Gastrocnemius medialis (tissue), 4 donors: Measurements from ENCODE around the gene SAMD11. TPM values are rescaled to one million over a fixed set of nuclear protein-coding genes. Genes with fewer than 3 reads are reported as not detected.
A peak's percentile ranks its signal among the peaks of the same experiment; 100 is the strongest.

Source experiments
- ATAC-seq, 2 donors: fragments of 150-250 bp; one replicate each; pipeline ENCODE4 v1.9.1; 2016
- DNase-seq, 2 donors: peaks; one replicate each; pipeline ENCODE4 v3.0.0-alpha.2; 2019
- H3K27ac ChIP-seq, 4 donors: fragments of 200-600 bp; sonication (generic); 1 replicate in 1 of 4; 2 replicates in 3 of 4; pipeline ENCODE4 v1.5.1; 2016 to 2018; ENCODE audit warnings: mild to moderate bottlenecking in 2 of 4, moderate library complexity in 1 of 4
- H3K27me3 ChIP-seq, 3 donors: fragments of 200-600 bp; sonication (generic) in 2 of 3; 1 replicate in 1 of 3; 2 replicates in 2 of 3; pipeline versions ENCODE4 v1.5.1 to v1.6.0; 2016 to 2019; ENCODE audit warnings: mild to moderate bottlenecking in 1 of 3, moderate library complexity in 1 of 3
- H3K36me3 ChIP-seq, 2 donors: fragments of 200-600 bp; sonication (generic) in 1 of 2; one replicate each; pipeline ENCODE4 v1.5.1; 2017 to 2018
- H3K4me1 ChIP-seq, 2 donors: fragments of 200-600 bp; sonication (generic) in 1 of 2; one replicate each; pipeline ENCODE4 v1.5.1; 2016 to 2017; ENCODE audit warnings: mild to moderate bottlenecking in 2 of 2
- H3K4me3 ChIP-seq, 4 donors: fragments of 200-600 bp; sonication (generic) in 3 of 4; 1 replicate in 1 of 4; 2 replicates in 3 of 4; pipeline ENCODE4 v1.5.1; 2016 to 2019; ENCODE audit warnings: mild to moderate bottlenecking in 2 of 4
- H3K9me3 ChIP-seq, 3 donors: fragments of 200-600 bp; sonication (generic) in 2 of 3; 1 replicate in 1 of 3; 2 replicates in 2 of 3; pipeline ENCODE4 v1.5.1; 2016 to 2019
- POLR2A ChIP-seq, 2 donors: fragments of 450-650 bp; IDR thresholded peaks; one replicate each; pipeline ENCODE4 v1.6.1; 2017; ENCODE audit warnings: antibody characterized with exemption in 2 of 2, mild to moderate bottlenecking in 2 of 2, moderate library complexity in 2 of 2
- in situ Hi-C, 4 donors: fragments of 200-750 bp; cut with MboI; loops; one replicate each; pipeline versions ENCODE4 v1.15.0 to v1.8.0; 2017; ENCODE audit warnings: low sequenced_read_pairs in 4 of 4
- intact Hi-C: fragments of 100-400 bp; cut with DNase I; formaldehyde crosslinking; loops from one replicate; pipeline ENCODE4 v1.15.1; 2023; ENCODE audit warnings: low total_unique reads
- total RNA-seq, 4 donors: library from RNA; depleted of rRNA; stranded (reverse); fragments of >200 nt; gene quantifications; one replicate each; pipeline versions ENCODE4 v1.1.0 to v1.2.3, GENCODE V29; 2016
- TF ChIP-seq, protein P1 (sequence below), 5 experiments: fragments of 450-650 bp in 3 of 5; fragments of 200-600 bp in 2 of 5; sonication (generic) in 2 of 5; IDR thresholded peaks in 4 of 5; conservative IDR thresholded peaks in 1 of 5; 1 replicate in 4 of 5; 2 replicates in 1 of 5; pipeline ENCODE4 v1.5.1; 2016 to 2019; ENCODE audit warnings: antibody characterized with exemption in 5 of 5, mild to moderate bottlenecking in 3 of 5, moderate library complexity in 3 of 5

Gene SAMD11
- total RNA-seq, 4 donors from 2014 or later = 0.17 to 0.38 TPM; not detected in 2

DNA sequence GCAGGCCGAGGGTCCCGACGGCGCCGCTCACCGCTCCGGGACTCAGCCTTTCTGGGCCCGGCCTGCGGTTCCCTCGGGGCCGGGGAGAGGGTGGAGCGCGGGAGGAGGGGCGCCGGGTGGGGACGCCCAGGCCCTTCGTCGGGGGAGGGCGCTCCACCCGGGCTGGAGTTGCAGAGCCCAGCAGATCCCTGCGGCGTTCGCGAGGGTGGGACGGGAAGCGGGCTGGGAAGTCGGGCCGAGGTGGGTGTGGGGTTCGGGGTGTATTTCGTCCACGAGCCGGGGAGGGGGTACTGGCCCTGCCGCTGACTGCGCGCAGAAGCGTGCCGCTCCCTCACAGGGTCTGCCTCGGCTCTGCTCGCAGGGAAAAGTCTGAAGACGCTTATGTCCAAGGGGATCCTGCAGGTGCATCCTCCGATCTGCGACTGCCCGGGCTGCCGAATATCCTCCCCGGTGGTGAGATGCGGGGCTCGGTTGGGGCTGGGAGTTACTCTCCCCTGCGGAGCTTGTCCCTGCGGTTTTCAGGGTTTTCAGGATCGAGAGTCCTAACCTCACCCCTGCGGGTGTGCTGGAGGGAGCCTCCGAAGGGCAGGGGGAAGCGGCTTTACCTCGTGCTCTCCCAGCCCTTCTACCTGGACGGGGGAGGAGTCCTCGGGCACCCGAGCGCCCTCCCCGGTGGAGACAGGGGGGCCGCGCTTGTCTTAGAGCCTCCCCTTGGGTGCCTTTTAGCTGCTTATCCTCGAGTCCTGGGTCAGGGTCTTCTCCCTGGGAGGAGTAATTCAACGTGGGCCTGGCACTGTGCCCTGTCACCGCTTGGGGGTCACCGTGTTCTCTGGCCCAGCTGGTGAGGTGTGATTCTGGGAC lies 2.1 kb downstream of the SAMD11 start:
- intact Hi-C loops (no loop called here), in situ Hi-C loops (no loop called here)
- DNase-seq (no peak), ATAC-seq (no peak)
- H3K36me3 ChIP-seq = no peaks in the 10 kb centered on the region
- TF ChIP-seq POLR2A (IDR thresholded peaks at IDR 0.05) = no peak
- TF ChIP-seq, protein P1, sequence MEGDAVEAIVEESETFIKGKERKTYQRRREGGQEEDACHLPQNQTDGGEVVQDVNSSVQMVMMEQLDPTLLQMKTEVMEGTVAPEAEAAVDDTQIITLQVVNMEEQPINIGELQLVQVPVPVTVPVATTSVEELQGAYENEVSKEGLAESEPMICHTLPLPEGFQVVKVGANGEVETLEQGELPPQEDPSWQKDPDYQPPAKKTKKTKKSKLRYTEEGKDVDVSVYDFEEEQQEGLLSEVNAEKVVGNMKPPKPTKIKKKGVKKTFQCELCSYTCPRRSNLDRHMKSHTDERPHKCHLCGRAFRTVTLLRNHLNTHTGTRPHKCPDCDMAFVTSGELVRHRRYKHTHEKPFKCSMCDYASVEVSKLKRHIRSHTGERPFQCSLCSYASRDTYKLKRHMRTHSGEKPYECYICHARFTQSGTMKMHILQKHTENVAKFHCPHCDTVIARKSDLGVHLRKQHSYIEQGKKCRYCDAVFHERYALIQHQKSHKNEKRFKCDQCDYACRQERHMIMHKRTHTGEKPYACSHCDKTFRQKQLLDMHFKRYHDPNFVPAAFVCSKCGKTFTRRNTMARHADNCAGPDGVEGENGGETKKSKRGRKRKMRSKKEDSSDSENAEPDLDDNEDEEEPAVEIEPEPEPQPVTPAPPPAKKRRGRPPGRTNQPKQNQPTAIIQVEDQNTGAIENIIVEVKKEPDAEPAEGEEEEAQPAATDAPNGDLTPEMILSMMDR (IDR thresholded peaks at IDR 0.05 in 4 of 5, conservative IDR thresholded peaks at IDR 0.05 in 1 of 5) = no peak
- peaks cover 30 to 41% (median 38%) of the 10 kb centered on the region in 3 donors for H3K27me3 ChIP-seq
- no peak overlapping the region for H3K27ac ChIP-seq
- H3K4me3 ChIP-seq = peak overlapping the region in 3 of 4 donors; percentile 31 to 48 (median 41)
- no peaks in the 10 kb centered on the region for H3K9me3 ChIP-seq
- H3K4me1 ChIP-seq = peaks cover 11 to 26% of the 10 kb centered on the region in 2 donors

DNA sequence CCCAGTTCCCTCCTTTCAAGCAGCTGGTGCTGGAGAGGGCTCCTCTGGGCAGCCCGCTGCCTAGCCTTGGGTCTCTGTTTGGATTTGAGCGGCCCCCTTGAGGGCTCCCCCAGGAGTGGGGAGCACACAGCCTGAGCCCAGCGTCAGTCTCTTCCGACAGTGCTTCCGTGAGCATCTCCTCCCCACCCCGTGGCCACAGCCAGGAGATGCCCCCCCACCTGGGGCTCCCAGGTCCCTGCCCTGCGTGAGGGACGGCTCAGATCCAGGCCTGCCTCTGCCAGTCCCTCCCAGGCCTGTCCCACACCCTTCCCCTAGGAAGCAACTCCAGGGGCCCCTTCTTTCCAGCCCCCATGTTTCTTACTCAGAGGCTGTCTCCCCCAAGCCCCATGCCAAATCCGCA lies 3.5 kb downstream of the SAMD11 start:
- Histone ChIP-seq H3K9me3 (no peaks in the 10 kb centered on the region), H3K4me3 (no peak overlapping the region), H3K27ac (no peak overlapping the region), H3K36me3 (no peaks in the 10 kb centered on the region), H3K4me1 (peaks cover 4 to 19% of the 10 kb centered on the region in 2 donors), H3K27me3 (peaks cover 33 to 49% (median 49%) of the 10 kb centered on the region in 3 donors)
- intact Hi-C loops (no loop called here), in situ Hi-C loops (no loop called here)
- TF ChIP-seq POLR2A (IDR thresholded peaks at IDR 0.05) = no peak
- TF ChIP-seq, protein P1 (IDR thresholded peaks at IDR 0.05 in 4 of 5, conservative IDR thresholded peaks at IDR 0.05 in 1 of 5) = no peak
- DNase-seq (no peak), ATAC-seq (no peak)

DNA sequence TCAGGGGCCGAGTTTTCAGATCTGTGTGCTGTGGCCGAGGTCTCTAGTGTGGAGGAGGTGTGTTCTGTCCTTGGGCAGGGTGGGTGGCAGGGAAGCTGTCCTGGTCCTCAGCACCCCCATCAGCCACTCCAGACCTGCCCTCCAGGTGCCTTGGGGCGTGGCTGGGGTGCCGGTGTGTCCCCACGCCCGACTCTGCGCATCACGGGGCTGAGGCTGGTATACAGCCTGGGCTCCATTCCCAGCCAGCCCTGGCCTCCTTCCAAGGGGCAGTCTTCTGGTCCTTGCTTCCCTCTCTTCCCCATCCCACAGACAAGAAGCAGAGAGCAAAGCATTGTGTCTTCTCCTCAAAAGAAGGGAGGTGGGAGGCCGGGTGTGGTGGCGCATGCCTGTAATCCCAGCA lies 4.0 kb downstream of the SAMD11 start:
- DNase-seq (no peak), ATAC-seq (no peak)
- TF ChIP-seq POLR2A (IDR thresholded peaks at IDR 0.05) = no peak
- TF ChIP-seq, protein P1 (IDR thresholded peaks at IDR 0.05 in 4 of 5, conservative IDR thresholded peaks at IDR 0.05 in 1 of 5) = no peak
- Histone ChIP-seq H3K36me3 (no peaks in the 10 kb centered on the region), H3K27me3 (peaks cover 36 to 55% (median 52%) of the 10 kb centered on the region in 3 donors), H3K4me3 (no peak overlapping the region), H3K27ac (no peak overlapping the region), H3K9me3 (no peaks in the 10 kb centered on the region), H3K4me1 (peaks cover 4 to 19% of the 10 kb centered on the region in 2 donors)
- in situ Hi-C loops = no loop called here
- intact Hi-C loops = no loop called here

DNA sequence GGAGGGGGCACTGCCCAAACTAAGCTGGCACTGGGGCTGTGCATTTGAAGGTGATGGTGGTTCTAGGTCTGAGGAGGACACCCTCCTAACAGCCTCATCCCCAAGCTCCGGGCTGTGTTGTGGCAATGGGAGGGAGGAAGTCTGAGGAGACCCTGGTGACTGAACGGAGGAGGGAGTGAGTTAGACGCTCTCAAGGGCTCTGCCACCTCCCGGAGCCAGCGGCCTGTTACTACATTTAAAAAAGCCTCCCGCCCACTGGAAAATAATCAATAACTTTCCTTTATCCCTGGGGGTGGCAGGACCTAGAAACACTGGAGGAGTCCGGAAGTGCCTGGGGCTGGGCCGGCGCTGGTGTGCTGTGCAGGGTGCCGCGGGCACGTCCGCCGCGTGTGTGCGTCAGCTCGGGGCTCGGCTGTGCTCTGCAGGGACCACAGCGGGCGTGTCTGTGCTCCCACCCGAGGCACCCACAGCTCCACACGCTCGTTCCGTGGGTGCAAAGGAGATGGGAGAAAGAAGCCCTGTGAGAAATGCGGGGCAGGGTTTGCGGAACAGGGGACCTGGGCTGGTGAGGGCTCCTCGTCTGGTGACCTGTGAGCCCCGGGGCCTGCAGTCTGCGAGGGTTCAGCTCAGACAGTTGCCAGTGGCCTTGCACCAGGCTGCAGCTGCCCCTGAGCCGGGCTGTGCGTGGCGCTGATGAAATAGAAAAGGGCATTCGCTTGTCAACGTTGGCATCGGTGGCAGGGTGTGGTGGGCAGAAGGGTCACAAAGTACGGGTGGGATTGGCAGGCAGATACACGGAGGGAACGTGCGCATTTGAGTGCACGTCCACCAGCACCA lies 5.3 kb downstream of the SAMD11 start:
- H3K4me1 ChIP-seq = peaks cover 4 to 13% of the 10 kb centered on the region in 2 donors
- TF ChIP-seq, protein P1 (IDR thresholded peaks at IDR 0.05 in 4 of 5, conservative IDR thresholded peaks at IDR 0.05 in 1 of 5) = no peak
- no peak for TF ChIP-seq POLR2A (IDR thresholded peaks at IDR 0.05)
- no peak overlapping the region for H3K4me3 ChIP-seq

More for the DNA sequence above, 5.3 kb downstream of the SAMD11 start:
- in situ Hi-C loops = no loop called here
- Histone ChIP-seq H3K27me3 (peaks cover 46 to 64% (median 56%) of the 10 kb centered on the region in 3 donors), H3K27ac (no peak overlapping the region), H3K9me3 (no peaks in the 10 kb centered on the region), H3K36me3 (no peaks in the 10 kb centered on the region)
- ATAC-seq (no peak), DNase-seq (no peak)
- intact Hi-C loops = no loop called here
